GM18498 (cell line): Measurements from ENCODE around the gene LOX.

Source experiments
- ATAC-seq: cut with Tn5 transposase; IDR thresholded peaks from one replicate; pipeline ENCODE4 v1.9.1; 2021; ENCODE audit warnings: mild to moderate bottlenecking, moderate library complexity; ENCODE audit not compliant: unreplicated experiment

The LOX gene

DNA sequence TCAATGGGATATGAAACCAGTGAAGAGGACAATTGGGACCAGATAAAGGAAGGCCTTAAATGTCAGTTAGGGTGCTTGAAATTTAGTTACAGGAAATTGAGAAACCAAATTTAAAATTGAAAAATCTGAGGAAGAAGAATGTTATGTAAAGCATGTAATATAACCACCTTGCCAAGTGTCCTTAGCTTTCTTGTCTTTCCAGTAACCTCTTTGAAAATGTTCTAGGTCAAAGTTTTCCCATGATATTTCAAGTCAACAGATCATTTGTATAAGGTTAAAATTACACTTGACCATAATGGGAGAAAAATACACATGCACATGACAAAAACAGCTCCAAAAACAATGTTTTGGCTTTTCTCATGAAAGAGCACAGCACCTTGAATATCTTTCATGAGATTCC is 21.1 kb downstream of the LOX start:
- no peak for ATAC-seq

DNA sequence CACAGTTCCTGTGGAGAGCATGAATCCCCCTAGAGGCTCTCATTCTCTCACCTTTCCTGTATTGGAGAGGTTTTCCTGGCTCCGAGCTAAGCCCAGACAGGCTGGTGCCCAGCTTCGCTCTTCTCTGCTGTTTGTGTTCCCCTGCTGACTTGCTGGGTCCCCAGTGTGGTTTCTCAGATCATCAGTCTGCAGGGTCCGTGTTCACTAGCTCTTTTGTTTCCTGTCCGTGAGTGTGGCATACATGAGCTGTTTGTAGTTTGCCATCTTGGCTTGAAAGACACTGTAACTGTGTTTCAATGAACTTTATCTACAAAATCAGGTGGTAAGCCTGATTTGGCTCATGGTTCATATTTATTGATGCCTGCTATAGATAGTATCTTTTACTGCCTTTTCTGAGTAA is 23.8 kb downstream of the LOX start:
- no peak for ATAC-seq

DNA sequence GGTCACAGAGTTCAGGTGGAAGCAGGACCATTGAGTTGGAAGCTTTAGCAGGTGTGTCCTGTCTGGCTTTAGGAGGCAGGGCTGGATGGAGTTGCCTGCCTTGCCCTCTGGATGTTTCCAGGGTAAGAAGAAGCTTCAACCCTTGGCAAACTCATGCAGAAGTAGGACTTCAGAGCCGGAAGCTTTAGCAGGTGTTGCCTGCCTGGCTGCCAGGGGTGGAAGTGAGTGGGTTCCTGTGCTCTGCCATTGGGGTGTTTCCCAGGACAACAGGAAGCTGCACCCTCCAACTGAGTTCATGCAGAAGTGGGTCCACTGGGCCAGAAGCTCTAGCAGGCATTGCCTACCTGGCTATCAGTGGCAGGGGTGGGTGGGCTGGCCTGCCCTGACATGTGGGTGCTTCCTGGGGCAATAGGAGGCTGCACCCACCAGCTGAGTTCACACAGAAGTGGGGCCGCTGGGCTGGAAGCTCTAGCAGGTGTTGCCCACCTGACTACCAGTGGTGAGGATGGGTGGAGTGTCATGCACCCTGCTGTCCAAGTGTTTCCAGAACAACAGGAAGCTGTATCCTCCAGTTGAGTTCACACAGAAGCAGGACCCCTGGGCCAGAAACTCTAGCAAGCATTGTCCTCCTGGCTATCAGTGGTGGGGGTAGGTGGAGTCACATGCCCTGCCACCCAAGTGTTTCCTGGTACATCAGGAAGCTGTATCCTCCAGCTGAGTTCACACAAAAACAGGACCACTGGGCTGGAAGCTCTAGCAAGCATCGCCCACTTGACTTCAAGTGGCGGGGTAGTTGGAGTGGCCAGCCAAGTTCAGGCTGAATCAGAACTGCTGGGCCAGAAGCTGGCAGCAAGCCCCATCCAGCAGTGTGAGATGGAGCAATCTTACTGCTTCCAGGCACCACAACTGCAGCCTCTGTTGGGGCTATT is 24.6 kb downstream of the LOX start:
- ATAC-seq = no peak

DNA sequence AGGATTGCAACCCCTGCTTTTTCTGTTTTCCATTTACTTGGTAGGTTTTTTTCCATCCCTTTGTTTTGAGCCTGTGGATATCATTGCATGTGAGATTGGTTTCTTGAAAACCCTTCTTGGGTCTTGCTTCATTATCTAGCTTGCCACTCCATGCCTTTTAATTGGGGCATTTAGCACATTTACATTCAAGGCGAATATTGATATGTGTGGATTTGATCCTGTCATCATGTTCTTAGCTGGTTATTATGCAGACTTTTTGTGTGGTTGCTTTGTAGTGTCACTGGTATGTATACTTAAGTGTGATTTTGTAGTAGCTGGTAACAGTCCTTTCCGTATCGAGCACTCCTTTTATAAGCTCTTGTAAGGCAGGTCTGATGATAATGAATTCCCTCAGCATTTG is 26.5 kb downstream of the LOX start:
- ATAC-seq = no peak

DNA sequence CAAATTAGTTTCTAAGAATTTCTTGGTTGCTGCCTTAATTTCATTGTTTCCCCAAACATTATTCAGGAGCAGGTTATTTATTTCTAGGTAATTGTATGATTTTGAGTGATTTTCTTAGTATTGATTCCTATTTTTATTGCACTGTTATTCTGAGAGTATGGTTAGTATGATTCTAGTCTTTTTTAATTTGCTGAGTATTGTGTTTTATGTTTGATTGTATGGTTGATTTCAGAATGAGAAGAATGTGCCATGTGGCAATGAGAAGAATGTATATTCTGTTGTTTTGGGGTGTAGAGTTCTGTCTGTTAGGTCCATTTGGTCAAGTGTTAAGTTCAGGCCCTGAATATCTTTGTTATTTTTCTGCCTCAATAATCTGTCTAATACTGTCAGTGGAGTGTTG is 27.1 kb downstream of the LOX start:
- ATAC-seq = no peak

DNA sequence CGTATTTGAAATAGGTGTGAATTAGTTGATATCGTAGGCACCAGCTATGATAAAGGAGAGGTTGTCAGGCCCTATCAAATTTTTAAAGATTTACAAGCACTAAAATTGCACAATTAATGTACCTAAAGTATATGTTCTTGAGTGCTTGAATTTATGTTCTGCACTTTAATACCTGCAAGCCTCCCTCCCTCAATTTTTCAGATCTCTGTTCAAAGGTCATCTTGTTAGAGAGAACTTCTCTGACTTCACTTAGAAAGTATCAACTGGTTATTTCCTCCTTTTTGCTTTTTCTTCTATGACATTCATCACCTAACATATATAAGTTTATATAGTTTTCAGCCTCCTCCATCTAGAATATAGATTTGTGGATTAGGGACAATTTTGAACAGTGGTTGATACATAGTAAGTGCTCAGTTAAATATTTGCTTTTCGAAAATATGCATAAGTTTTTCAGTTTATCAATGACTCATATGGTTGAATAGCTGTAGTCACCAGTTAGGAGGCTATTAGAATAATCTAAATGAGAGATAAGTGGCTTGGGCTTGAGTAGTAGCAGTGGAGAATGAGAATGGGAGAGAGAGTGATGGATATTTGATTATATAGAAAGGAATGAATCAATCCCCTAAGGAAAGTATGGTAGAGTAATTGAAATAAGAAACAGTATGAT is 37.3 kb downstream of the LOX start:
- ATAC-seq = no peak

DNA sequence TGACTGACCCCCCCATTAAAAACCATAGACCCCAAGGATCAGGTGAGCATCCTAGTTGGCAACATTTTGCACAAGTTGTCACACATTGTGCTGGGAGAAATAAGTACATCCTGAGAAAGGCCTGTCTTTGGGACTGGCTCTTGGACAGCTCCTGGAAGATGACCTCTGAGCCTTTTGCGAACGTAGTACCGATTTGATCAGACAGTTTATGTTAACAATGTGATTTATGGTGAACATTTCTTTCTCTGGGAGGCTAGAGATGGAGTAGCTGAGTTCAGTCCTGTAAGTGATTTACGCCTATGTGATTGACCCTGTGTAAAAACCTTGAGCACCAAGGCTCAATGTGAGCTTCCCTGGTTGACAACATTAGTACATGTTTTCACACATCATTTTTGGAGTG is 41.7 kb downstream of the LOX start:
- no peak for ATAC-seq

DNA sequence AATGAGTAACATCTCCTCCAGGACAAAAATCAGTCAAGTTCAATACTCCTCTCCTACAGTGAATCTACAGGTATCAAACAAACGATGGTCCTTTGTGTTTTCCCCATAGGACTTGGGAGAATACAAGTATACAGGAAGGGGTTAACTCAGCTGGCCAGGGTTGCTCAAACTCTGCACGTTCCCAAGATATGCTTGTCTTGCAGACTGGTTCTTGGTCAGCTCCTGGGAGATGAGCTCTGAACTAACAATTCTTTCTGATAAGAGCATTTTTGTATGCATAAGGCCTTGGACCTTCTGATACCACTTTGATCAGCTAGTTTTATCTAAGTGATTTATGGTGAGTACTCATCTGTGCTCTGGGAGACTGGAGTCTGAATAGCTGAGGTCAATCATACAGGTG is 42.1 kb downstream of the LOX start:
- no peak for ATAC-seq

DNA sequence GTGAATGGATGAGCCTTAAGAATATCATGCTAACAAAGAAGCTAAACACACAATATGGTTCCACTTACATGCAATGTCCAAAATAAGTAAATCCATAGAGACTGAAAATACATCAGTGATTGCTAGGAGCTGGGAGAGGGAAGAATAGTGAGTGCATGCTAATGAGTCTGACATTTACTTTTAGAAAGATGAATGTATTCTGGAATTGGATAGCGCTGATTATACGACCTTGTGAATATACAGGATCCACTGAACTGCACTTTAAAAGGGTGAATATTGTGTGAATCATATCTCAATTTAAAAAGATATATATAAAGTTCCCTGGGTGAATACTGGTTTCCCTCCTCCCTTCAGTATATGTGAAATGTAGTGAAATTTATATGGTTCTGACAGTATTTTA is 46.2 kb downstream of the LOX start:
- no peak for ATAC-seq

DNA sequence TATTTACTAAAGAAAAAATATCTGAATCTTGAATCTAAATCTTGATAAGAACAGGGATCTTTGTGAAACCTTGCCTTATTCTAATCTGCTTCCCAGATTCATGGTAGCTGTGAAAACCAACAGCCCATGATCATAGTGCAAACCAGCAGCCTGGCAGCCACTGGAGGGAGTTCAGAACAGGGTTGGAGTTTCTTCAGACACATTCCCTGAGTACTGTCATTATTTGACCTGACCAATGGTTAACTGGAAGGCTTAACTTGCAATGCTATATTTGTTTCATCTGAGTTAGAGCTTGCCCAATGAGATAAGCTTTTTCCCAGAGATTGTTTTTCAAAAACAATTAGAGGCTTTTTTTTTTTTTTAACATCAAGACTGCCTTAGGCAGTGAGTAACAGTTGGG is 47.8 kb downstream of the LOX start:
- no peak for ATAC-seq

DNA sequence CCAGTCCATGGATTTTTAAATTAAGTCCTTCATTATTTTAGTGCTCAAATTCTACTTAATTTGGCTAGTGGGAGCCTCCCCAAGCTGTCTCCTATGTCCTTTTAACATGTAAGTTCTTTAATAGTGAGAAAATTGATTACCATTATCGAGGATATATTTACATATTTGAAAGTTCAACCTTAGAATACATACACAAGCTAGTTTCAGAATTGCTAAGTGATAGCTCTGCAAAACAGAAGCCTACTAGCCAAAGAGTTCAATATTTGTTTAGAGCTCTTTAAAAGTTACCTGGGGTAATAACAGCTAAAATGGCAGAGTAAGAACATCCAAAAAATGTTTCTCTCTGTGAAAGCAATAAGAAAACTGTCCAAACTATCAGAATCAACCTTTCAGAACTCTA is 48.2 kb downstream of the LOX start:
- ATAC-seq = no peak

DNA sequence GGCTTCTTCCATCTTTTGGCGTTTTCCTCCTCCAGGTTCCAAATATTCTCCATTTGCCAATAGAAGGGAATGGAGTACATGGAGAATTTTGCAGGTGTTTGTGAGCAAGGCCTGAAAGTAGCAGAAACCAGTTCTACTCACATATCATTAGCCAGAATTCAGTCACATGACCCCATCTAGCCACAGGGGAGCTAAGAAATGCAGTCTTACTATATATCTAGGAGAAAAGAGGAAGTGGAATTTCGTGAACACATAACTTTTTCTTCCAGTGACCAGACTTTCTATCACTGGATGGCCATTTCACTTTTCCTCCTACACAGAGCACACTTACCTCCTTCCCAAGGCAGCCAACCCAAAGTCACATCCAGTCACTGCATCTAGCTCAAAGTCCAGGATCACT is 55.1 kb downstream of the LOX start:
- ATAC-seq = no peak

DNA sequence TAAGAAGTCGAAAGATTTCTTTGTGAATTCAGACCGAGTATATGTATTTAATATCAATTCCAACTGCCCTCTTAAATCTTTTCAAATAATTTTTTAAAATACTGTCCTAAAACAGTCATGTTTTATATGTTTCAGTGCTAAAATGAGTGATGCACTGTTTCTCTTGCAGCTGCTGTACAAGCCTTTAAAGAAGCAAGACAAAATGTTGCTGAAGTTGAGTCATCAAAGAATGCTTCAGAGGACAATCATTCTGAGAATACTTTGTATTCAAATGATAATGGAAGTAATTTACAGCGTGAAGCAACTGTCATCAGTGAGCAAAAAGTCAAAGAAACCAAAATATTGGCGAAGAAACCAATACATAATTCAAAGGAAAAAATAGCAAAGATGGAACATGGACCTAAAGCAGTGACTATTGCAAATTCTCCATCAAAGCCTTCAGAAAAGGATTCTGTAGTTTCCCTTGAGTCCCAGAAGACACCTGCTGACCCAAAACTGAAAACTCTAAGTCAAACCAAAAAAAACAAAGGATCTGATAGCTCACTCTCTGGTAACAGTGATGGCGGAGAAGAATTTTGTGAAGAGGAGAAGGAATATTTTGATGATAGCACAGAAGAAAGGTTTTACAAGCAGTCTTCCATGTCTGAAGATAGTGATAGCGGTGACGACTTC is 58.0 kb downstream of the LOX start:
- no peak for ATAC-seq

DNA sequence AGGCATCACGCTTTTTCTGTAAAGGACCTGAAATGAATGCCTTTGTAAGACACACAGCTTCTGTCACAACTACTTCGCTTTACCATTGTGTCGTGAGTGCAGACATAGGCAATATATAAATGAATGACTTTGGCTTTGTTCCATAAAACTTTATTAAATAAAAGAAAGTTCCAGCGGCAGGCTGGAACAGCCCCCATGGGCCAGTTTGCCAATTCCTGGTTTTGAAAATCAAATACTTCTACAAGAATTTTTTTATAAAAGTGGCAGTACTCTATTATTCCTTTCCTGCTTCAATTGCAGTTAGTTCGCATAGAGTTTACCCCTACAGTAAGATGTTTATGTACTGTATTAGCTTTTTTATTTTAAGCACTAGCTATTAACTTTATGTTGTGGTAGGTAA is 62.6 kb downstream of the LOX start:
- ATAC-seq = no peak

DNA sequence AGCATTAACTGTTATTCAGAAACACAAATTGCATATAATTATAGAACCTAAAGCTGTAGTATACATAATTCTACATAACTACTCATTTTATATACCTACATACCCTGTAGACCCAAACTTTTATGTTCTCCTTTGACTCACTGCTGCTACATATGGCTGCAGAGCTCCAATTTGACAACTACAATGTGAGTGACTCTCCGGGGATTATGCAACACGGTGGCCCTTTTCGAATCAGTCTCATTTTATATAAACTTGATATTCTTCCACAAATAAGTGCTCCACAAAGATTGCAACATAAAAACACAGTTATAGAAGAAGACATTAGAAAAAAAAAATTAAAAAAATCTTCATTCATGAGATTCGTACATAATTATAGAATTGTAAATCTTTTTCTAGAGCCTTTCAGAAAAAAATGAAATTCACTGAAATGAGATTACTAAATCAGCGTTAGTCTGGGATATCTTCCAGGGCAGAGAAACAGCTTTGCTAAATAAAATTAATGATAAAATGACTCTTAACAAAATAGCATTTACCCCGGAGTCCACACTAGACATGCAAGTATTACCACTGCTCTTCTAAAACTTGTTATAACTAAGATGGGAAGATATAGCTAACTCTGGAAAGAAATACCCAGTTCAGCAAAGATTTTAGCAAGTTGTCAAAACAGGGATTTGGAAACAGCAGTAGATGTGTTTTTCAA is 63.7 kb downstream of the LOX start:
- no peak for ATAC-seq
